Heart left ventricle (tissue), 16 donors: ENCODE data around the gene C14orf119. TPM values are rescaled to one million over a fixed set of nuclear protein-coding genes. Genes with fewer than 3 reads are reported as not detected.

Source experiments
- ATAC-seq, 4 donors: fragments of 200-7000 bp; cut with Tn5 transposase; one replicate each; pipeline ENCODE4 v1.9.1; 2020 to 2022; ENCODE audit warnings: moderate library complexity in 4 of 4, mild to moderate bottlenecking in 3 of 4, moderate number of reproducible peaks in 1 of 4
- DNase-seq, 5 donors: peaks; one replicate each; pipeline ENCODE4 v3.0.0-alpha.2; 2020
- H3K27ac ChIP-seq, 12 donors: fragments of 200-600 bp; sonication (generic) in 4 of 12; one replicate each; pipeline versions ENCODE4 v1.5.0 to v1.8.0; 2016 to 2022; ENCODE audit warnings: mild to moderate bottlenecking in 2 of 12
- H3K27me3 ChIP-seq, 9 donors: fragments of 200-600 bp; sonication (generic) in 2 of 9; one replicate each; pipeline versions ENCODE4 v1.5.1 to v1.8.0; 2016 to 2022; ENCODE audit warnings: mild to moderate bottlenecking in 3 of 9
- H3K36me3 ChIP-seq, 9 donors: fragments of 200-600 bp; sonication (generic) in 2 of 9; one replicate each; pipeline versions ENCODE4 v1.5.0 to v1.8.0; 2018 to 2022; ENCODE audit warnings: mild to moderate bottlenecking in 2 of 9
- H3K4me1 ChIP-seq, 12 donors: fragments of 200-600 bp; sonication (generic) in 4 of 12; one replicate each; pipeline versions ENCODE4 v1.5.0 to v1.8.0; 2016 to 2022; ENCODE audit warnings: mild to moderate bottlenecking in 3 of 12
- H3K4me3 ChIP-seq, 12 donors: fragments of 200-600 bp; sonication (generic) in 4 of 12; one replicate each; pipeline versions ENCODE4 v1.5.0 to v1.8.0; 2017 to 2022; ENCODE audit warnings: mild to moderate bottlenecking in 9 of 12, moderate library complexity in 4 of 12
- H3K9me3 ChIP-seq, 12 donors: fragments of 200-600 bp; sonication (generic) in 4 of 12; one replicate each; pipeline versions ENCODE4 v1.5.0 to v1.8.0; 2016 to 2022; ENCODE audit warnings: mild to moderate bottlenecking in 1 of 12
- CTCF ChIP-seq, 12 donors: fragments of 200-600 bp; sonication (generic) in 4 of 12; IDR thresholded peaks; one replicate each; pipeline versions ENCODE4 v1.5.0 to v1.8.0; 2018 to 2022; ENCODE audit warnings: antibody characterized with exemption in 12 of 12, mild to moderate bottlenecking in 5 of 12
- POLR2A ChIP-seq, 2 donors: fragments of 450-650 bp; IDR thresholded peaks; one replicate each; pipeline ENCODE4 v1.6.1; 2017; ENCODE audit warnings: antibody characterized with exemption in 2 of 2, mild to moderate bottlenecking in 2 of 2, moderate library complexity in 2 of 2
- WGBS, 4 donors: extraction: QIAGEN DNeasy Blood & Tissue Kit in 2 of 4; methylation state at CpG; one replicate each; pipeline versions ENCODE4 v1.1.5 to v1.1.7; 2013 to 2018; 5-methylcytosine and 5-hydroxymethylcytosine counted together
- intact Hi-C, 10 donors: fragments of 100-400 bp; cut with DNase I; formaldehyde crosslinking; loops; one replicate each; pipeline versions ENCODE4 v1.11.1 to v1.14.2; 2022
- polyA plus RNA-seq, 2 donors: library from polyadenylated mRNA; stranded (reverse); fragments of 200-250 nt; gene quantifications; one replicate each; pipeline ENCODE4 v1.2.3, GENCODE V29; 2013
- total RNA-seq, 9 donors: library from RNA; depleted of rRNA in 2 of 9; stranded (reverse); fragments of >200 nt in 2 of 9; fragmentation: NEBNext Ultra II Directional in 3 of 9; extraction: Animal tissue kit (Norgen Biotek cat#: 25700) in 3 of 9; gene quantifications; one replicate each; pipeline versions ENCODE4 v1.1.0 to v1.2.4, GENCODE V29; 2016 to 2023
- donor health status: ischemic (EF 13 %, LVEDD 7.1; RV severe dilation, severe dysfunction).
- donor health status: healthy with polysubstance abuse.
- donor health status: DM: no; HTN: yes; CAD: no.
- donor health status: DM: no; HTN: no; CAD: no.
- donor health status: ischemic (EF 25% LVEDD 6.9; RV normal size, moderate dysfunction).
- donor health status: ischemic (EF 25% LVEDD 5.7; RV mildly dilated, moderate dysfunction).
- donor health status: healthy.
- donor health status: DM: yes; HTN: yes; CAD: no.
- donor health status: ischemic (EF 35%, LVEDD 5.7; RV mildly dilated, moderate dysfunction).
- donor health status: nonischemic (EF 11% LVEDD 7.7; RV severe dilation, severe dysfunction).
- donor health status: DM: yes; HTN: yes; CAD: no.
- donor health status: PGD.
- donor health status: ischemic (EF 29% LVEDD 5.4; RV normal size, mild dysfunction).
- donor health status: nonischemic (EF 23%, LVEDD 6.1; RV moderate dilation, normal function).

The C14orf119 gene
- total and polyA plus RNA-seq, 11 donors: 8.1 to 47.7 (median 29.6) TPM

- no peak for DNase-seq
- H3K4me1 ChIP-seq: peaks cover 0 to 47% (median 15%) of the 10 kb centered on the region in 12 donors
- peaks cover 0 to 17% (median 10%) of the 10 kb centered on the region in 9 donors for H3K36me3 ChIP-seq
- peak overlapping the region in 1 of 12 donors; percentile 79 for H3K27ac ChIP-seq
- TF ChIP-seq CTCF (IDR thresholded peaks at IDR 0.05) (no peak), POLR2A (IDR thresholded peaks at IDR 0.05) (no peak)
- no peak for ATAC-seq
- H3K9me3 ChIP-seq: no peaks in the 10 kb centered on the region
- 72 to 79% (median 76%) methylated on average over 1 of the region's 1 CpG for WGBS, 4 donors
- no peaks in the 10 kb centered on the region for H3K27me3 ChIP-seq
- H3K4me3 ChIP-seq: no peak overlapping the region
- intact Hi-C loops: no loop called here
Measured at GRCh38 chr14:23143911-23144310, 48.6 kb downstream of the C14orf119 start.

GRCh38 chr14:23145794-23146350, 50.6 kb downstream of the C14orf119 start:
- peaks cover 0 to 48% (median 15%) of the 10 kb centered on the region in 12 donors for H3K4me1 ChIP-seq
- WGBS, 4 donors: 48 to 62% (median 51%) methylated on average over 4 of the region's 4 CpGs
- no peak overlapping the region for H3K4me3 ChIP-seq
- ATAC-seq: peak in 2 of 4 donors; percentile 18 to 21
- no peak for DNase-seq
- H3K27ac ChIP-seq: peak overlapping the region in 5 of 12 donors; percentile 23 to 59 (median 27)
- no peak for TF ChIP-seq CTCF (IDR thresholded peaks at IDR 0.05)
- TF ChIP-seq POLR2A (IDR thresholded peaks at IDR 0.05): no peak
- intact Hi-C loops: no loop called here
- H3K36me3 ChIP-seq: peaks cover 0 to 2% (median 0%) of the 10 kb centered on the region in 9 donors
- no peaks in the 10 kb centered on the region for H3K9me3 ChIP-seq
- no peaks in the 10 kb centered on the region for H3K27me3 ChIP-seq

- DNase-seq (no peak), ATAC-seq (no peak)
- WGBS, 4 donors: 80 to 86% (median 84%) methylated on average over 2 of the region's 2 CpGs
- Histone ChIP-seq H3K27me3 (no peaks in the 10 kb centered on the region), H3K4me3 (no peak overlapping the region), H3K4me1 (peaks cover 0 to 52% (median 18%) of the 10 kb centered on the region in 12 donors), H3K36me3 (no peaks in the 10 kb centered on the region), H3K9me3 (no peaks in the 10 kb centered on the region), H3K27ac (peak overlapping the region in 3 of 12 donors; percentile 23 to 59 (median 51))
- TF ChIP-seq CTCF (IDR thresholded peaks at IDR 0.05) (no peak), POLR2A (IDR thresholded peaks at IDR 0.05) (no peak)
- intact Hi-C loops: no loop called here
Measured at GRCh38 chr14:23146351-23146910, 51.1 kb downstream of the C14orf119 start.

DNA sequence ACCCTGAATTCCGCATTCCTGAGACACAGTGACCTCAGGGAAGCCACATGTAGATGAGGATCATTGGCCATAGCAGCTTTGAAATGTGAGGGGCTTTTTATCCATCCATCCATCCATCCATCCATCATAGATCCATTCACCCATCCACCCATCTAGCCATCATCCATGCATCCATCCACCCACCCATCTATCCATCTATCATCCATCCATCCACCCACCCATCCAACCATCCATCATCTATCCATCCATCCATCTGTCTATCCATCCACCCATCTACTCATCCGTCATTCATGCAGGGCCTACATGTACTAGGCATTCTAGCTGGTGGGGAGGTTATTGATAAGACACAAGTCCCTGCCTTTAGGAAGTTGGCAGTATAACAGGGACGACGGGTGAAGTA, 51.7 kb downstream of the C14orf119 start:
- ATAC-seq: no peak
- H3K27me3 ChIP-seq: no peaks in the 10 kb centered on the region
- peak overlapping the region in 2 of 12 donors; percentile 23 to 59 for H3K27ac ChIP-seq
- TF ChIP-seq POLR2A (IDR thresholded peaks at IDR 0.05) (no peak), CTCF (IDR thresholded peaks at IDR 0.05) (no peak)
- H3K36me3 ChIP-seq: no peaks in the 10 kb centered on the region
- no peak for DNase-seq
- H3K9me3 ChIP-seq: no peaks in the 10 kb centered on the region
- peaks cover 0 to 53% (median 17%) of the 10 kb centered on the region in 12 donors for H3K4me1 ChIP-seq
- H3K4me3 ChIP-seq: no peak overlapping the region
- intact Hi-C loops: no loop called here
- WGBS, 4 donors: 77 to 93% (median 89%) methylated on average over 4 of the region's 4 CpGs
